Astrocyte (in vitro differentiated cells and primary cell): Measurements from ENCODE around the gene PIGQ. TPM values are rescaled to one million over a fixed set of nuclear protein-coding genes. Genes with fewer than 3 reads are reported as not detected.

Experiments used
- DNase-seq: peaks from one replicate; pipeline ENCODE4 v3.0.0-alpha.2; 2010; ENCODE audit warnings: low read depth
- FAIRE-seq: peaks from 2 replicates; lab custom pipeline; 2011; peaks lifted over from hg19 to GRCh38; lab: Jason Lieb, UNC
- H2AFZ ChIP-seq: 2 replicates; pipeline ENCODE4 v1.6.0; 2012; ENCODE audit warnings: low read depth, low read length, inconsistent platforms
- H3K27ac ChIP-seq: 2 replicates; pipeline ENCODE4 v1.5.1; 2011; ENCODE audit warnings: low read depth, low read length, inconsistent platforms
- H3K27me3 ChIP-seq: 2 replicates; pipeline ENCODE4 v1.6.0; 2011; ENCODE audit warnings: low read length, inconsistent platforms; ENCODE audit not compliant: insufficient read depth
- H3K36me3 ChIP-seq: 2 replicates; pipeline ENCODE4 v1.5.1; 2011; ENCODE audit warnings: low read length, inconsistent platforms; ENCODE audit not compliant: insufficient read depth
- H3K4me1 ChIP-seq: 2 replicates; pipeline ENCODE4 v1.5.1; 2011; ENCODE audit warnings: low read length, inconsistent platforms; ENCODE audit not compliant: insufficient read depth
- H3K4me2 ChIP-seq: 2 replicates; pipeline ENCODE4 v1.6.0; 2012; ENCODE audit warnings: low read length, inconsistent platforms
- H3K4me3 ChIP-seq: 2 replicates; pipeline ENCODE4 v1.5.1; 2011; ENCODE audit warnings: low read depth, mild to moderate bottlenecking, low read length, inconsistent platforms; ENCODE audit not compliant: insufficient read depth
- H3K79me2 ChIP-seq: 2 replicates; pipeline ENCODE4 v1.6.0; 2012; ENCODE audit warnings: mild to moderate bottlenecking, low read length, inconsistent platforms; ENCODE audit not compliant: insufficient read depth
- H3K9ac ChIP-seq: 2 replicates; pipeline ENCODE4 v1.6.0; 2012; ENCODE audit warnings: mild to moderate bottlenecking, low read length, inconsistent platforms
- H3K9me3 ChIP-seq: 2 replicates; pipeline ENCODE4 v1.5.1; 2012; ENCODE audit warnings: low read depth, mild to moderate bottlenecking, low read length, inconsistent platforms; ENCODE audit not compliant: insufficient read depth
- H4K20me1 ChIP-seq: 2 replicates; pipeline ENCODE4 v1.6.0; 2012; ENCODE audit warnings: low read length, inconsistent platforms; ENCODE audit not compliant: insufficient read depth
- H3K27ac Mint-ChIP-seq: one replicate; pipeline ENCODE4 v1.8.0; 2021; ENCODE audit warnings: mild to moderate bottlenecking, mixed read lengths; ENCODE audit not compliant: unreplicated experiment
- H3K27me3 Mint-ChIP-seq: one replicate; pipeline ENCODE4 v1.8.0; 2021; ENCODE audit warnings: low read depth, mixed read lengths; ENCODE audit not compliant: unreplicated experiment
- H3K36me3 Mint-ChIP-seq: one replicate; pipeline ENCODE4 v1.8.0; 2021; ENCODE audit warnings: low read depth, mixed read lengths; ENCODE audit not compliant: unreplicated experiment
- H3K4me1 Mint-ChIP-seq: one replicate; pipeline ENCODE4 v1.8.0; 2021; ENCODE audit warnings: low read depth, mixed read lengths; ENCODE audit not compliant: unreplicated experiment
- H3K4me3 Mint-ChIP-seq: one replicate; pipeline ENCODE4 v1.8.0; 2021; ENCODE audit warnings: mild to moderate bottlenecking, moderate library complexity, mixed read lengths; ENCODE audit not compliant: unreplicated experiment
- H3K9me3 Mint-ChIP-seq: one replicate; pipeline ENCODE4 v1.8.0; 2021; ENCODE audit warnings: mild to moderate bottlenecking, mixed read lengths; ENCODE audit not compliant: unreplicated experiment
- EZH2 ChIP-seq: IDR thresholded peaks from 2 replicates; pipeline ENCODE4 v1.6.1; 2012; ENCODE audit warnings: mild to moderate bottlenecking, low read length, inconsistent platforms; ENCODE audit not compliant: insufficient read depth
- total RNA-seq: library from RNA; stranded (reverse); gene quantifications from 2 replicates; pipeline ENCODE4 v1.2.1, GENCODE V29; 2021
- TF ChIP-seq, protein P1 (sequence below): IDR thresholded peaks from 2 replicates; pipeline ENCODE4 v1.5.1; 2011; ENCODE audit warnings: low read depth, mild to moderate bottlenecking, inconsistent platforms, low read length, moderate library complexity; ENCODE audit not compliant: insufficient read depth

PIGQ gene
- total RNA-seq, 1 donor from 2014 or later, result 22.4 TPM

DNA sequence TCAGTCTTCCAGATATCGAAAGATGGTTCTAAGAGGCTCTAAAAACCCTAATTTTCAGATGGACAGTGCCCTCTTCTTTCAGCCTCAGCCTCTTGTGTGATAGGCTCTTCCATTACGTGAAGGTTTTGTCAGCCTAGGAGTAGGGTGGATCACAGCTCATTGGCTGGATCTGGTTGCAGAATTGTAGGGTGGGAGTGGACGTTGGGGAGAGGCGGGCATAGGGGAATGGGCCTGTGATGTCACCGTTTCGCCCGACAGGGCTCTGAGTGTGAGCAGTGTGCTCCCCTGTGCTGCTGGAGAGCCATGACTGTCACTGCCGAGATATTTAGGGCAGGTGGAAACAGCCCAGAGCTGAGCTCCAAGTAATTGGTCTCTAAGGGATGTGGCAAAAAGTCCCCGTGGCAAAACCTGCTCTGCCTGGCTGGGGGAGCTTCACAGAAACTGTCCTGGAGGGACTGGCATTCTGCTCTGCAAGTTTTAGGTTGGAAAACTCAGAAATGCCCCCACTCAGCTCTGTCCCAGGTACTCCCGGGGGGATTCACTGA is 54.8 kb downstream of the PIGQ start:
- H3K4me3 ChIP-seq, result no peak overlapping the region
- H3K4me2 ChIP-seq, result no peak overlapping the region
- FAIRE-seq (no peak), DNase-seq (no peak)
- peaks cover 29% of the 10 kb centered on the region for H3K4me1 ChIP-seq
- H2AFZ ChIP-seq, result no peak overlapping the region
- H3K4me3 Mint-ChIP-seq, result no peak overlapping the region
- H3K36me3 ChIP-seq, result no peaks in the 10 kb centered on the region
- TF ChIP-seq, protein P1, sequence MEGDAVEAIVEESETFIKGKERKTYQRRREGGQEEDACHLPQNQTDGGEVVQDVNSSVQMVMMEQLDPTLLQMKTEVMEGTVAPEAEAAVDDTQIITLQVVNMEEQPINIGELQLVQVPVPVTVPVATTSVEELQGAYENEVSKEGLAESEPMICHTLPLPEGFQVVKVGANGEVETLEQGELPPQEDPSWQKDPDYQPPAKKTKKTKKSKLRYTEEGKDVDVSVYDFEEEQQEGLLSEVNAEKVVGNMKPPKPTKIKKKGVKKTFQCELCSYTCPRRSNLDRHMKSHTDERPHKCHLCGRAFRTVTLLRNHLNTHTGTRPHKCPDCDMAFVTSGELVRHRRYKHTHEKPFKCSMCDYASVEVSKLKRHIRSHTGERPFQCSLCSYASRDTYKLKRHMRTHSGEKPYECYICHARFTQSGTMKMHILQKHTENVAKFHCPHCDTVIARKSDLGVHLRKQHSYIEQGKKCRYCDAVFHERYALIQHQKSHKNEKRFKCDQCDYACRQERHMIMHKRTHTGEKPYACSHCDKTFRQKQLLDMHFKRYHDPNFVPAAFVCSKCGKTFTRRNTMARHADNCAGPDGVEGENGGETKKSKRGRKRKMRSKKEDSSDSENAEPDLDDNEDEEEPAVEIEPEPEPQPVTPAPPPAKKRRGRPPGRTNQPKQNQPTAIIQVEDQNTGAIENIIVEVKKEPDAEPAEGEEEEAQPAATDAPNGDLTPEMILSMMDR, result no peak
- no peak for TF ChIP-seq EZH2
- H3K27ac Mint-ChIP-seq, result no peak overlapping the region
- H3K9me3 ChIP-seq, result no peaks in the 10 kb centered on the region
- H3K9ac ChIP-seq, result no peak overlapping the region
- H4K20me1 ChIP-seq, result peaks cover 26% of the 10 kb centered on the region
- no peak overlapping the region for H3K27ac ChIP-seq
- no peaks in the 10 kb centered on the region for H3K27me3 Mint-ChIP-seq
- peaks cover 7% of the 10 kb centered on the region for H3K36me3 Mint-ChIP-seq
- peaks cover 4% of the 10 kb centered on the region for H3K4me1 Mint-ChIP-seq
- no peaks in the 10 kb centered on the region for H3K27me3 ChIP-seq
- H3K79me2 ChIP-seq, result peaks cover 2% of the 10 kb centered on the region
- no peaks in the 10 kb centered on the region for H3K9me3 Mint-ChIP-seq

DNA sequence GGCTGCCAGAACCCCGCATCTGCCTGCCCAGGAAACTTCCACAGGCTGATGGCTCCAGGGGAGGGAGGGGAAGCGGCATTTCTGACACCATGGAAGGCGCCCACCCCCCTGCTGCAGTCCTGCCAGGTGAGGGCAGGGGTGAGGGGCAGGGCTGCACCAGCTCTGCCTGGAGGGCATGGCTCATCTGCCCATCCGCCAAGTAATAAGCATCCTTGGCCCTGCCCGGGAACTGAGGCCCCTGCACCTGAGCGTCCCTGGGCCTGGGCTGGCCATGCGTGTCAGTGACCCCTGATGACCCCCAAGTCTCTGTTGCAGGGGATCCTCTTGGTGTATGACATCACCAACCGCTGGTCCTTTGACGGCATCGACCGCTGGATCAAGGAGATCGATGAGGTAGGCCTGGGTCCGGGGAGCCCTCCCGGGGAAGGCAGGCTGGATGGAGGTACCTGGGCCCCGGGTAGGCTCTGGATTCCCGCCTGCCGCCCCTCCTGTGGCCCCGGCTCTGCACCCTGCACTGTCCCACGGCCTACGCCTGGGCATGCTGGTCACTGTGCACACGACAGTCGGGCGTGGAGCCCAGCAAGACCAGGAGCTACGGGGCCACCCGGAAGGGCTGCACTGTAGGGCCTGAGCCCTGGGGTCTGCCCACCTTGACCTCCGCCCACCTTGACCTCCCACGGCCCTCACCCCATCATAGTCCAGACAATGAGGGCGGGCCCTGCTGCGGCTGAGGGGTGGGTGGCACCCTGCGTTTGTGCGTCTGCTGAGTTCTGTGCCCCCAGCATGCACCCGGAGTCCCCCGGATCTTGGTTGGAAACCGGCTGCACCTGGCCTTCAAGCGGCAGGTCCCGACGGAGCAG is 55.6 kb downstream of the PIGQ start:
- H3K4me1 Mint-ChIP-seq, result peaks cover 4% of the 10 kb centered on the region
- no peak overlapping the region for H3K4me3 ChIP-seq
- H2AFZ ChIP-seq, result no peak overlapping the region
- H3K36me3 ChIP-seq, result no peaks in the 10 kb centered on the region
- no peaks in the 10 kb centered on the region for H3K9me3 ChIP-seq
- DNase-seq, result no peak
- no peaks in the 10 kb centered on the region for H3K9me3 Mint-ChIP-seq
- peaks cover 29% of the 10 kb centered on the region for H3K4me1 ChIP-seq
- no peak overlapping the region for H3K4me2 ChIP-seq
- H3K27me3 ChIP-seq, result no peaks in the 10 kb centered on the region
- TF ChIP-seq, protein P1, result no peak
- no peak for TF ChIP-seq EZH2
- H3K79me2 ChIP-seq, result peaks cover 2% of the 10 kb centered on the region
- no peak overlapping the region for H3K9ac ChIP-seq
- H3K4me3 Mint-ChIP-seq, result no peak overlapping the region
- peaks cover 22% of the 10 kb centered on the region for H4K20me1 ChIP-seq
- no peaks in the 10 kb centered on the region for H3K27me3 Mint-ChIP-seq
- no peak overlapping the region for H3K27ac ChIP-seq
- H3K27ac Mint-ChIP-seq, result no peak overlapping the region
- H3K36me3 Mint-ChIP-seq, result peaks cover 7% of the 10 kb centered on the region
- no peak for FAIRE-seq
